ENCODE results near the gene TSC22D1.

Gene TSC22D1

DNA sequence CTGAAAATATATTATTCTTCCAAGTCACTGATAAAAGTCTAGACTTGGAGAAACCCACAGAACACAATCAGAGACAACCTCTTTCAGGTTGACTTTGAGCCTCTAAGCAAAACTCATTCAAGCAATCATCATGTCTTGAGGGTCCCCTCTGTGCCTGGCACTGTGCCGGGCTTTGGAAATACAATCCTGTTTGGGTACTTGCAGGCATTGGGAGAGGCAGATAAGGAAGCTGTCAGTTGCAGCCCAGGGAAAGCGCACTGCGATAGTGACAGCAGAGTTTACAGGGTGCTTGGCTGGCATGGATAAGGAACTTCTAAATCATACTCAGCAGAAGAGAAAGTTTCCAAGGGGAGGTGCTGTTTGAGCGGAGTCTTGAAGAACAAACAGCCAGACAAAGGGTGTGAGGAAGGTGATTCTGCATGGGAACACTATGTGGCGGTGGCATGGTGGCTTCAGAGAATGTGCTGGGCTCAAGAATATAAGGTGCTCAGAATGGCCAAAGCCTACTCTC is 193.4 kb downstream of the TSC22D1 start:
- no peak for DNase-seq
